Mesenchymal stem cell (in vitro differentiated cells and primary cell): ENCODE measurements around the gene NTRK2.

Source experiments
- DNase-seq: peaks from one replicate; pipeline ENCODE4 v3.0.0-alpha.2; 2013
- H2AFZ ChIP-seq: one replicate; pipeline ENCODE4 v1.6.1; 2013; ENCODE audit warnings: low read depth, mild to moderate bottlenecking, control low read depth, inconsistent platforms, low read length, moderate library complexity
- H2AK5ac ChIP-seq: 2 replicates; pipeline ENCODE4 v1.6.1; 2013; ENCODE audit warnings: low read length, moderate library complexity, mild to moderate bottlenecking, inconsistent platforms; ENCODE audit not compliant: severe bottlenecking
- H2BK120ac ChIP-seq: one replicate; pipeline ENCODE4 v1.6.1; 2013; ENCODE audit warnings: low read depth, mild to moderate bottlenecking, inconsistent platforms, low read length, moderate library complexity
- H2BK12ac ChIP-seq, 2 experiments: one replicate each; pipeline ENCODE4 v1.6.1; 2013; ENCODE audit warnings: inconsistent platforms in 2 of 2, low read length in 2 of 2, mild to moderate bottlenecking in 2 of 2, moderate library complexity in 2 of 2, control low read depth in 1 of 2
- H2BK15ac ChIP-seq: one replicate; pipeline ENCODE4 v1.6.1; 2013; ENCODE audit warnings: mild to moderate bottlenecking, low read depth, inconsistent platforms; ENCODE audit not compliant: poor library complexity, severe bottlenecking
- H2BK5ac ChIP-seq: 2 replicates; pipeline ENCODE4 v1.6.1; 2013; ENCODE audit warnings: low read depth, mild to moderate bottlenecking, low read length, control low read depth, inconsistent platforms; ENCODE audit not compliant: poor library complexity, severe bottlenecking
- H3K14ac ChIP-seq, 2 experiments: one replicate each; pipeline ENCODE4 v1.6.1; 2013; ENCODE audit warnings: inconsistent platforms in 2 of 2, low read length in 2 of 2, control low read depth in 1 of 2, mild to moderate bottlenecking in 1 of 2, moderate library complexity in 1 of 2
- H3K18ac ChIP-seq, 2 experiments: one replicate each; pipeline ENCODE4 v1.6.1; 2013; ENCODE audit warnings: inconsistent platforms in 2 of 2, low read length in 2 of 2, control low read depth in 1 of 2, low read depth in 1 of 2, mild to moderate bottlenecking in 1 of 2
- H3K23ac ChIP-seq, 2 experiments: one replicate each; pipeline ENCODE4 v1.6.1; 2013; ENCODE audit warnings: inconsistent platforms in 2 of 2, low read length in 2 of 2, mild to moderate bottlenecking in 2 of 2, moderate library complexity in 2 of 2, control low read depth in 1 of 2
- H3K27ac ChIP-seq: 2 replicates; pipeline ENCODE4 v1.5.1; 2013; ENCODE audit warnings: mild to moderate bottlenecking, moderate library complexity, low read length, control low read depth, inconsistent platforms; ENCODE audit not compliant: poor library complexity, severe bottlenecking
- H3K27me3 ChIP-seq, 2 experiments: 2 replicates each; pipeline versions ENCODE4 v1.6.1 to v1.7.0; 2013; ENCODE audit warnings: low read length in 2 of 2, mild to moderate bottlenecking in 2 of 2, moderate library complexity in 2 of 2, control low read depth in 1 of 2, inconsistent platforms in 1 of 2; ENCODE audit not compliant: control insufficient read depth in 1 of 2, insufficient read depth in 1 of 2
- H3K36me3 ChIP-seq, 2 experiments: 2 replicates each; pipeline versions ENCODE4 v1.6.1 to v1.7.0; 2013; ENCODE audit warnings: low read length in 2 of 2, control low read depth in 1 of 2, inconsistent platforms in 1 of 2, low read depth in 1 of 2, mild to moderate bottlenecking in 1 of 2; ENCODE audit not compliant: insufficient read depth in 2 of 2, control insufficient read depth in 1 of 2
- H3K4ac ChIP-seq, 2 experiments: one replicate each; pipeline ENCODE4 v1.6.1; 2013; ENCODE audit warnings: inconsistent platforms in 2 of 2, low read length in 2 of 2, mild to moderate bottlenecking in 2 of 2, moderate library complexity in 2 of 2, control low read depth in 1 of 2, low read depth in 1 of 2
- H3K4me1 ChIP-seq: 2 replicates; pipeline ENCODE4 v1.6.1; 2013; ENCODE audit warnings: low read depth, low read length, control low read depth; ENCODE audit not compliant: control insufficient read depth, insufficient read depth
- H3K4me2 ChIP-seq: 2 replicates; pipeline ENCODE4 v1.6.1; 2013; ENCODE audit warnings: low read length, mild to moderate bottlenecking, inconsistent platforms; ENCODE audit not compliant: poor library complexity, severe bottlenecking
- H3K4me3 ChIP-seq, 2 experiments: 2 replicates each; pipeline versions ENCODE4 v1.5.1 to v1.7.0; 2013; ENCODE audit warnings: low read length in 2 of 2, mild to moderate bottlenecking in 2 of 2, control low read depth in 1 of 2, low read depth in 1 of 2; ENCODE audit not compliant: insufficient read depth in 1 of 2
- H3K79me1 ChIP-seq: replicated peaks from 2 replicates; pipeline ENCODE4 v1.6.1; 2013; ENCODE audit warnings: mild to moderate bottlenecking, control low read depth, low read length, inconsistent platforms; ENCODE audit not compliant: poor library complexity, severe bottlenecking
- H3K9ac ChIP-seq: 2 replicates; pipeline ENCODE4 v1.7.0; 2013; ENCODE audit warnings: mild to moderate bottlenecking, low read length, moderate library complexity
- H3K9me3 ChIP-seq: 2 replicates; pipeline ENCODE4 v1.7.0; 2013; ENCODE audit warnings: mild to moderate bottlenecking, low read length; ENCODE audit not compliant: control insufficient read depth
- H4K8ac ChIP-seq: one replicate; pipeline ENCODE4 v1.6.1; 2013; ENCODE audit warnings: inconsistent platforms, mild to moderate bottlenecking, low read length, moderate library complexity
- H4K91ac ChIP-seq: one replicate; pipeline ENCODE4 v1.6.1; 2013; ENCODE audit warnings: mild to moderate bottlenecking, low read length, inconsistent platforms
- WGBS: methylation state at CpG from one replicate; pipeline ENCODE4 v1.1.7; 2013; ENCODE audit warnings: mixed read lengths; 5-methylcytosine and 5-hydroxymethylcytosine counted together

Gene NTRK2

GRCh38 chr9:84953252-84953773, 283.8 kb downstream of the NTRK2 start:
- H3K23ac ChIP-seq: no peak overlapping the region
- H3K4me2 ChIP-seq: no peak overlapping the region
- H3K14ac ChIP-seq: no peak overlapping the region
- H3K4me3 ChIP-seq: no peak overlapping the region
- H2BK120ac ChIP-seq: no peak overlapping the region
- H3K4me1 ChIP-seq: no peaks in the 10 kb centered on the region
- H3K79me1 ChIP-seq: no peaks in the 10 kb centered on the region
- no peak overlapping the region for H2AFZ ChIP-seq
- H3K27ac ChIP-seq: no peak overlapping the region
- DNase-seq: no peak
- H2BK15ac ChIP-seq: no peak overlapping the region
- H3K18ac ChIP-seq: no peak overlapping the region
- no peak overlapping the region for H2BK5ac ChIP-seq
- H2AK5ac ChIP-seq: no peak overlapping the region
- no peak overlapping the region for H4K8ac ChIP-seq
- H2BK12ac ChIP-seq: no peak overlapping the region
- peaks cover 0 to 51% of the 10 kb centered on the region in 2 experiments for H3K27me3 ChIP-seq
- no peaks in the 10 kb centered on the region for H3K36me3 ChIP-seq
- 100% methylated on average over 3 of the region's 3 CpGs for WGBS
- H3K9me3 ChIP-seq: no peaks in the 10 kb centered on the region
- no peak overlapping the region for H3K9ac ChIP-seq
- H4K91ac ChIP-seq: no peak overlapping the region
- no peak overlapping the region for H3K4ac ChIP-seq

DNA sequence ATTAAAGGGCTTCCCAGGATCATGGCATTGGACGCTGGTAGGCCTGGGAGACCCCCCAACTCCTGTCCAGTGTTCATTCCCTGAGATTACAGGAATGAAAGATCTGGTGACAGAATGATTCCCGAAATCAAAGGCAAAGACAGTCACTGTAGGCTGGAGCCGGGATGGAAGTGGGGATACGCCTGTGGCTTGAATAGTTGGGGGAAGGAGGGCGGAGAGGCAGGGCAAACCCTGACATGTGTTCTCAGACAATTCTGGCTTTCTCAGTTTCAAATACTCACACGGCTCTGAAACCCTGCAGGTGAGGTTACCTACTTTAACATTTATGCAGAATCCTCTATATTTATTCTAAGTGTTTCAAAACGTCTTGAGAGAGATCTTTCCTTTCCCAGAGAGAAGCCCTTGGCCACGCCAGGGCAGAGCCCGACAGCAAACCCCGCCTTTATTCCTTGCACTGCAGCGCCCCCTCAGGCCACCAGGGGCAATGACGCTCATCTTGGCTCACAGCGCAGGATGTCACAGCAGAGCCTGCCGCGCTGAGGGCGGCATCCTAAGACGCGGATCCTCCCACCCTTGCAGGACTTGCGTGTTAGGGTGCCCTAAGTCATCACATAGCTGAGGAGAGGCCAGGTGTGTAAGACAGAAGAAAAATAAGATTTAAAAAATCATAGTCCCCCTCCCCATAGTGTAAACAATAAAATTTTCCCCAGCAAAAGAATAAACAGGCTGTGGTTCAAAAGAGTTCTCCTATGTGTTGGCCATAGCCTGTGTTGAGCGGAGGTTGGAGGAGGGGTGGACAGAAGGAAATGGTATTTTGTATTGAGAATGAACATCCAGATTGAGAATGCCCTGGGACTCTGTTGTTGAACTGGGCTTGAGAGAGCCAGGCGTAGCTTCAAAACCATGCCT, 284.5 kb downstream of the NTRK2 start:
- Histone ChIP-seq H3K18ac (no peak overlapping the region), H3K4me2 (no peak overlapping the region), H4K91ac (no peak overlapping the region), H3K14ac (no peak overlapping the region), H2BK5ac (no peak overlapping the region), H2BK120ac (no peak overlapping the region), H3K79me1 (no peaks in the 10 kb centered on the region), H3K9me3 (no peaks in the 10 kb centered on the region), H3K4me3 (no peak overlapping the region), H3K9ac (no peak overlapping the region), H3K4me1 (no peaks in the 10 kb centered on the region), H3K23ac (no peak overlapping the region), H3K36me3 (no peaks in the 10 kb centered on the region), H2BK15ac (peak overlapping the region; percentile 36), H3K27ac (no peak overlapping the region), H3K27me3 (peaks cover 0 to 44% of the 10 kb centered on the region in 2 experiments), H3K4ac (no peak overlapping the region), H4K8ac (peak overlapping the region; percentile 38), H2AFZ (no peak overlapping the region), H2AK5ac (no peak overlapping the region), H2BK12ac (no peak overlapping the region)
- WGBS: 38% methylated on average over 16 of the region's 21 CpGs
- DNase-seq: peak; percentile 61

- Histone ChIP-seq H3K27me3 (peaks cover 0 to 37% of the 10 kb centered on the region in 2 experiments), H2AFZ (no peak overlapping the region), H2AK5ac (no peak overlapping the region)
Measured at GRCh38 chr9:84955155-84955554, 285.6 kb downstream of the NTRK2 start.

GRCh38 chr9:84955971-84956370, 286.4 kb downstream of the NTRK2 start:
- H3K4me1 ChIP-seq: no peaks in the 10 kb centered on the region
- no peak overlapping the region for H4K8ac ChIP-seq
- no peak overlapping the region for H3K14ac ChIP-seq
- 96% methylated on average over 4 of the region's 4 CpGs for WGBS
- no peak overlapping the region for H3K4me3 ChIP-seq
- H3K9ac ChIP-seq: no peak overlapping the region
- H2AK5ac ChIP-seq: no peak overlapping the region
- H3K27me3 ChIP-seq: peaks cover 0 to 29% of the 10 kb centered on the region in 2 experiments
- no peak overlapping the region for H3K27ac ChIP-seq
- H2BK15ac ChIP-seq: no peak overlapping the region
- H3K4me2 ChIP-seq: no peak overlapping the region
- H2BK120ac ChIP-seq: no peak overlapping the region
- H3K9me3 ChIP-seq: no peaks in the 10 kb centered on the region
- no peak overlapping the region for H3K23ac ChIP-seq
- no peak overlapping the region for H2AFZ ChIP-seq
- no peaks in the 10 kb centered on the region for H3K36me3 ChIP-seq
- no peak overlapping the region for H4K91ac ChIP-seq
- H3K18ac ChIP-seq: no peak overlapping the region
- no peak for DNase-seq
- H2BK12ac ChIP-seq: no peak overlapping the region
- H2BK5ac ChIP-seq: no peak overlapping the region
- H3K4ac ChIP-seq: no peak overlapping the region
- H3K79me1 ChIP-seq: no peaks in the 10 kb centered on the region

More at GRCh38 chr9:84955155-84955554, 285.6 kb downstream of the NTRK2 start:
- Histone ChIP-seq H3K9me3 (no peaks in the 10 kb centered on the region), H4K8ac (no peak overlapping the region), H3K36me3 (no peaks in the 10 kb centered on the region), H2BK5ac (no peak overlapping the region), H2BK120ac (no peak overlapping the region), H3K9ac (no peak overlapping the region), H2BK12ac (no peak overlapping the region), H3K79me1 (no peaks in the 10 kb centered on the region), H3K14ac (no peak overlapping the region), H3K23ac (no peak overlapping the region), H3K4me1 (no peaks in the 10 kb centered on the region), H2BK15ac (no peak overlapping the region), H3K27ac (no peak overlapping the region), H3K4ac (no peak overlapping the region), H4K91ac (no peak overlapping the region), H3K4me3 (no peak overlapping the region), H3K18ac (no peak overlapping the region), H3K4me2 (no peak overlapping the region)
- no peak for DNase-seq
- 90% methylated on average over 18 of the region's 18 CpGs for WGBS
